Stimulated activated CD4-positive, alpha-beta T cell treated with anti-CD3 and anti-CD28 coated beads, Interleukin-2, amount 100 ng/mL, for 48 hours (primary cell): ENCODE measurements around the gene MLST8.

Source experiments
- DNase-seq, 2 donors: peaks; one replicate each; pipeline ENCODE4 v3.0.0-alpha.2; 2020

The MLST8 gene

DNA sequence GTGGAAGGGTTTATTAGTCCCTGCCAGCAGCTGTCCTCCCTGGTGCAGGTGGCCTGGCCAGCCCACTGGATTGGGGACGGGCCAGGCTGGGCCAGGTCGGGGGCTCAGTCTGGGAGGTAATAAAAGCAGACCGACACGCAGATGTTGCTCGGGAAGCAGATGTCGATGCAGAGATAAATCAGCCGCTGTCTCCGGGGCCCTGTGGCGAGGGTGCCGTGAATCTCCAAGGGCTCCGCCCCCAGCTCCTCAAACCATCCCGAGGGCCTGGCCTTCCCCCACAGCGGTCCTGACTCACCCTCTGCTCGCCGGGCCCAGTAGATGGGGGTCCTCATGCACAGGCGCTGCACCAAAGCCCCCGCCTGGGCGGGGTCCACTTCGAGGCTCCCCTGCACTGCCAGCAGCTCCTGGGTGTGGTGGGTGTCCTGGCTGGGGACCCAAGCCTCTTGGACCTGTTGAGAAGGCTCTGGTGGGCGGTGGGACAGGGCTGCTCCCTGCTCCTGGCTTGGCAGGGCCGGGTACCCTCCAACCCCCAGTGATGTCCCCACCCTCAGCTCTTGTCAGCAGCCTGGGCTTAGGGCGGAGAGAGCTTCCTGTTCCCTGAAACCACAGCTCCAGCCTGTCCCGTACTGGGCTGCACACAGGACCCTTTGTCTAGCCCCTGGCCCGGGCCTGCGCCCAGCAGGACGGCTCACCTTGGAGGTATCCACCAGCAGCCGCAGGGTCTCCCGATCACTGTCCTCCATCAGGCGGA, 4.2 kb downstream of the MLST8 start:
- no peak for DNase-seq

- no peak for DNase-seq
These were observed 4.7 kb downstream of the MLST8 start for GRCh38 chr16:2210009-2210332.

DNA sequence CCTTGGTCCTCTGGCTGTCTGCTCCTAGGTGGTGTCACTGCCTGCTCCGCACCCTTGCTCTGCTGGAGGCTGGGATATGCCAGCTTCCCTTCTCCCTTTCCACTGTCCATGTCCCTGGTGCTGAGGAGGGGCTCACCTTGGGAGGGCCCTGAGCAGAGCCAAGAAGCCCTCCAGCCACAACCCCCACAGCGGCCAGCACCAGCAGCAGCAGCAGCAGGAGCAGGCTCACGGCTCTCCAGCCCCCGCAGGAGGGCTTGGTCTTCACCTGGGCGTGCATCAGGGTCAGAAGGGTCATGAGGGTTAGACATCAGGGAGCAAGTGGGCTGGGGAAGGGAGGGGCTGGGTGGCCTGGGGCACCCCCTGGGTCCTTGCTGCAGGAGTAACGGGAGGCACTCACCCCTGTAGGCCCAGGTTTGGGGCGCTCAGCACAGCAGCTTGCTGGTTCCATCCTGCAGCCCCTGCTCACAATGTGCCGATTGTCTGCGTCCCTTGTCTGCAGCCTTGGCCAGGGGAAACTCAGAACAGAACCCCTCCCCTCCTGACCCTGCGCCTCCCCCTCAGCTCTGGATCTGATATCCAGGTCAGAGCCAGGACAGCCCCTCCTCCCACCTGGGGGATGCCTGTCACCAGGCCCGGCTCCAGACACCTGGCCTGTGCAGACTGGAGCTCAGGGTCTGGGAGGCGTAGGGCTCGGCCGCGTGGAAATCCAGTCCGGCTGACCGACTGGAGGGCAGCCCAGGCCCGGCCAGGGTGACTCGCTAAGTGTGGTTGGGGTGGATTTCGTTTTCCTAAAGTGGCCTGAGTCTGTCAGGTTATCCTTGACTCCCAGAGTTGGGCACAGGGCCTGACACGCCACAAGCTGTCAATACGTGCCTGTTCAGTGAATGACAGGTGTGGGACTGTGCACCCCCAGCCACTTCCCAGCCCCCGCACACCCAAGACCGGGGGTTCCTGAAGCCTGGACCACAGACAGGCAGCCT, 5.4 kb downstream of the MLST8 start, which contains the start of gene BRICD5:
Gene BRICD5, minus strand, starts transcription at position 478 of the 980 bp plus-strand sequence. Its CDS starts 30 bp downstream, at position 448.
- no peak for DNase-seq

GRCh38 chr16:2211923-2212347, 6.7 kb downstream of the MLST8 start:
- DNase-seq: no peak

GRCh38 chr16:2212362-2213324, 7.4 kb downstream of the MLST8 start:
- DNase-seq: no peak

DNA sequence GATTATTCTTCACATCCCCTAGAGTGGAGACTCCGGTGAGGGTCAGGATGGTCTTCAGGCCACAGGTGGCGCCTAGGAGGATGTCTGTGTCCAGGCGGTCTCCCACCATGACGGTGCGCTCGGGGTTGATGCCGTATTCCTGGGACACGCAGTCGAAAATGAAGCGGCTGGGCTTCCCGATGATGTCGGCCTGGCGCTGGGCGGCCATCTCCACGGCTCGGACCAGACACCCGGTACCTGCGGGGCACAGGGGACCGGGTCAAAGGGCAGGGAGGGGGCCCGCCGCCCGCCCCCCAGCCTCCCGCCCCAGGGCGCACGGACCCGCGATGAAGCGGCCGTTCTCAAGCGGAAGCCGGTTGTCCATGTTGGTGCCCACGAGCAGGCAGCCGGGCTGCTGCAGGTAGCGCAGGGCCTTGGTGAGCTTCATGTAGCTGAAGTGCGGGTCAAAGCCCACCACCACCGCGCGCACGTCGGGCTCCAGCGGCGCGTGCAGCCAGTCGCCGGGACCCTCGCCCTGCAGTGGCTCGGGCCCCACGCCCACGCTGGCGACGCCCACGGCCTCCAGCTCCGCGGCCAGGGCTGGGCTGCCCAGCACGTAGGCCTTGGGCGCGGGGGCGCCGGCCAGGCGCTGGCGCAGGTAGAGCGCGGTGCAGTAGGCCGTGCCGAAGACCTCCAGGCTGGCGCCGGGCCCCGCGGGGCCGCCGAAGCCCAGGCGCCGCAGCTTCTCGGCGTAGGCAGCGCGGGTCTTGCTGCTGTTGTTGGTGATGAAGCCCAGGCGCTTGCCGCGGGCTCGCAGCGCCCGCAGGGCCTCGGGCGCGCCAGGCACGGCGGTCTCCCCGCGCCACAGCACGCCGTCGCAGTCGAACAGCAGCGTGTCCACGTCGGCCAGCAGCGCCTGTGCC, 8.8 kb downstream of the MLST8 start:
- no peak for DNase-seq

- DNase-seq: no peak
These were observed 9.4 kb downstream of the MLST8 start, which contains the start of gene PGP for GRCh38 chr16:2214719-2214968. TSS of gene PGP (minus strand) at chr16:2214840. CDS start at chr16:2214777, 63 bp downstream.

DNA sequence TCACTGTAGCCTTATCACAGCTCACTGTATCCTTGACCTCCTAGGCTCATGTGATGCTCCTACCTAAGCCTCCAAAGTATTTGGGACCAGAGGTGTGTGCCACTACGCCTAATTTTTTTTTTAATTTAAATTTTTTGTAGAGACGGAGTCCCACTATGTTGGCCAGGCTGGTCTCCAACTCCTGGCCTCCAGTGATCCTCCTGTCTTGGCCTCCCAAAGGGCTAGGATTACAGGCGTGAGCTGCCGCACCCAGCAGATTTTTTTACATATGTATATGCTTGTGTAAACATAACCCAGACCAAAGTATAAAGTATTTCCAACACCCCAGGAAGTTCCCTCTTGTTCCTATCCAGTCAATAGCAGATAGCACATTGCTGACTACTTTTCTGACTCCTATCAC, 11.1 kb downstream of the MLST8 start:
- no peak for DNase-seq

DNA sequence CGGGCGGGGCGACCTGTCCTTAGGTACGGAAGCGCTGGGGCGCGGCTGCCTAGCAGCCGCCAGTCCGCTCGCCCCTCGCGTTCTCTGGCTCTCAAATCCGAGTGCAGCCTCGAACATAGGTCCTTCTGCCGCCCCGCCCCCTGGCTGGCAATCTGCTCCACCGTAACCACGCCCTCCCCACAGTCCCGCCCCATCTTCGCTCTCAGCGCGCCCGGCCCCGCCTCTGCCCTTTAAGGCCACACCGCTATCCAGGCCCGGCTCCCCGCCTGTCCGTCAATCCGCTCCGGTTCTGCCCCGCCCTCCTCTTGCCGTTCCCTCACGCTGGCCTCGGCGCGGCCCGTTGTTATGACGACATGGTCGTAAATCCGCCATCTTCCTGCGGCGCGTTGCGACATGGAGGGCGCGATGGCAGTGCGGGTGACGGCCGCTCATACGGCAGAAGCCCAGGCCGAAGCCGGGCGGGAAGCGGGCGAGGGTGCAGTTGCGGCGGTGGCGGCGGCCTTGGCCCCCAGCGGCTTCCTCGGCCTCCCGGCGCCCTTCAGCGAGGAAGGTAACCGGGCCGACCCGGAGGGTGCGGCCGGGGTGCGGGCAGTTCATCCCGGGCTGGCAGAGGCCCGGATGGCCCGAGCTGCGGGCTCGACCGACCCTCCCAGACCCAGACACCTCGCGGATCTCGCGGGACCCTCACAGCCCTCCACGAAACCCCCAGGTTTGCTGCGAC, 18.1 kb downstream of the MLST8 start, which contains the start of gene E4F1:
Gene E4F1, plus strand, starts transcription at position 371 of the 721 bp plus-strand sequence. Its CDS starts 23 bp downstream, at position 394.
- DNase-seq: peak; percentile 99 to 100

GRCh38 chr16:2223942-2224486, 18.8 kb downstream of the MLST8 start:
- DNase-seq: no peak

- DNase-seq: no peak
These were observed 21.1 kb downstream of the MLST8 start for GRCh38 chr16:2226245-2226793.

DNA sequence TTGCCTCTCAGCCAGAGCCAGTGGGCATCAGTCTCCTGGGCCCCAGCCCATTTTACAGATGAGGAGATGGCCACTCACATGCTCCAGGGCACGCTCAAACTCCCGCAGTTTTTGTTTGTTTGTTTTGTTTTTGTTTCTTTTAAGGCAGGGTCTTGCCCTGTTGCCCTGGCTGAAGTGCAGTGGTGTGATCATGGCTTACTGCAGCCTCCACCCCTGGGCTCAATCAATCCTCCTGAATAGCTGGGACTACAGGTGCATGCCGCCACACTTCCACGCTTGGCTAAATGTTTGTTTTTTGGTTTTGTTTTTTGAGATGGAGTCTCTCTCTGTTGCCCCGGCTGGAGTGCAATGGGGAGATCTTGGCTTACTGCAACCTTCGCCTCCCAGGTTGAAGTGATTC, 21.7 kb downstream of the MLST8 start:
- no peak for DNase-seq

DNA sequence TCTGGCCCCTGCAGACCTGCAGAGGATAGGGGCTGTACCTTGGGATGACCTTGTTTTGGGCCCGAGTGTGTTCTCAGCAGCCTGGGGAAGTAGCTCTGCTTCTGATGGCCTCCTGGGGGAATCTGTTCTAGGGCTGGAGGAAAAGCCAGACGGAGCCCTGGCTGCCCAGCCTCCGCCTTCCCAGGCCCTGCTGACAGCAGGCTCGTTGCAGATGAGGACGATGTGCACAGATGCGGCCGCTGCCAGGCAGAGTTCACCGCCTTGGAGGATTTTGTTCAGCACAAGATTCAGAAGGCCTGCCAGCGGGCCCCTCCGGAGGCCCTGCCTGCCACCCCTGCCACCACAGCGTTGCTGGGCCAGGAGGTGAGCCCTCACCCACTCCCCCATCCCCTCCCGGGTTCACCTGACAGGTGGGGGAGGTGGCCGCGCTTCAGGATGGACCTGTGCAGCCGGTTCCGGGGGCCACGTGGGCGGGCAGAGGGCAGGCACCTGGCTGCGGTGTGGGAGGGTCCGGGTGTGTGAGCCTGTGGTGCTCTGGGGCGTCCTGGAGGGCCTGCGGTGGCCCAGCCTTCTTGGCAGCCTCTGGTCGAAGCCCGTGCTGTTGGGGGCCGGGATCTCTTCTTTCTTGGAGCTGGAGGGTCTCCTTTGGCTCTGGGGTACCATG, 23.0 kb downstream of the MLST8 start:
- DNase-seq: no peak

DNA sequence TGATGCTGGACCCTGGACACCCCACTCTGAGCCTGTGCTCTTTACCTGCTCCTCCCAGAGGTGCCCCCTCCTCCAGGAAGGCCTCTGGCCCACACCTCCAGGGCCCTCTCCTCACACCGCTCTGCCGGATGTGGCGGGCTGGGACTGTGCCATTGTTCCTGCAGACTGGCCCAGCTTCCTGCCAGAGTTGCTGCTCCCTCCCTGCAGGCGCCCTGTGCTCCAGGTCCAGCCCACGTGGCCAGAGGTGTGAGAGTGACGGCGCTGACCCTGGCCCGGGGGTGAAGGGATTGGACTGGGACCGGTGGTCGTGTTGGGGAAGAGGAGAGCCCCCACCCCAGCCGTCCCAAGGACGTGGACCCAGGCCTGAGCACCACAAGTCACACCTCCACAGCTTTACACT, 23.8 kb downstream of the MLST8 start:
- no peak for DNase-seq

GRCh38 chr16:2229632-2230250, 24.5 kb downstream of the MLST8 start:
- DNase-seq: no peak

- no peak for DNase-seq
These were observed 25.1 kb downstream of the MLST8 start for GRCh38 chr16:2230376-2230775.

- no peak for DNase-seq
These were observed 26.0 kb downstream of the MLST8 start for GRCh38 chr16:2231016-2231931.
